GM18508 (cell line): ENCODE measurements around the gene LGALS7.
"Not testable (repeated sequence)": the region's sequence is repeated elsewhere in the genome, so short reads cannot be mapped to it uniquely, and the experiment has no call there.

Experiments used
- ATAC-seq: cut with Tn5 transposase; IDR thresholded peaks from one replicate; pipeline ENCODE4 v1.9.1; 2021; ENCODE audit warnings: moderate number of reproducible peaks; ENCODE audit not compliant: insufficient read depth, unreplicated experiment

The LGALS7 gene

GRCh38 chr19:38778733-38779132, 5.4 kb upstream of the LGALS7 start:
- ATAC-seq = no peak

- ATAC-seq = no peak
Measured at GRCh38 chr19:38774181-38774950, 1.0 kb upstream of the LGALS7 start.

- ATAC-seq = not testable (repeated sequence)
Measured at GRCh38 chr19:38771569-38771968, 1.7 kb downstream of the LGALS7 start.

- ATAC-seq = not testable (repeated sequence)
Measured at GRCh38 chr19:38770949-38771275, 2.4 kb downstream of the LGALS7 start.

GRCh38 chr19:38770228-38770948, 2.9 kb downstream of the LGALS7 start:
- not testable (repeated sequence) for ATAC-seq

GRCh38 chr19:38769635-38770211, 3.6 kb downstream of the LGALS7 start:
- ATAC-seq = no peak

- ATAC-seq = no peak
Measured at GRCh38 chr19:38766276-38767047, 6.9 kb downstream of the LGALS7 start.

- ATAC-seq = no peak
Measured at GRCh38 chr19:38765214-38765613, 8.1 kb downstream of the LGALS7 start.

- no peak for ATAC-seq
Measured at GRCh38 chr19:38763795-38764220, 9.5 kb downstream of the LGALS7 start.

- not testable (repeated sequence) for ATAC-seq
Measured at GRCh38 chr19:38761884-38762389, 11.4 kb downstream of the LGALS7 start.

GRCh38 chr19:38760805-38761517, 12.4 kb downstream of the LGALS7 start:
- ATAC-seq = not testable (repeated sequence)

GRCh38 chr19:38759590-38760003, 13.7 kb downstream of the LGALS7 start:
- no peak for ATAC-seq

GRCh38 chr19:38754196-38754595, 19.1 kb downstream of the LGALS7 start:
- ATAC-seq = not testable (repeated sequence)

GRCh38 chr19:38753783-38754182, 19.5 kb downstream of the LGALS7 start:
- ATAC-seq = not testable (repeated sequence)

GRCh38 chr19:38745316-38745715, 28.0 kb downstream of the LGALS7 start:
- ATAC-seq = no peak

GRCh38 chr19:38744874-38745273, 28.4 kb downstream of the LGALS7 start:
- ATAC-seq = no peak

- ATAC-seq = no peak
Measured at GRCh38 chr19:38744298-38744681, 29.0 kb downstream of the LGALS7 start, which contains the start of gene CAPN12. Gene CAPN12 (minus strand): TSS chr19:38744474. CDS start chr19:38744165, 309 bp downstream.

GRCh38 chr19:38743394-38744297, 29.7 kb downstream of the LGALS7 start:
- ATAC-seq = no peak

- no peak for ATAC-seq
Measured at GRCh38 chr19:38742906-38743305, 30.4 kb downstream of the LGALS7 start.
